ENCODE data around the gene MAPK9.

MAPK9 gene

GRCh38 chr5:180201051-180201987 lies 90.6 kb downstream of the MAPK9 start:
- DNase-seq, result peak; percentile 72

DNA sequence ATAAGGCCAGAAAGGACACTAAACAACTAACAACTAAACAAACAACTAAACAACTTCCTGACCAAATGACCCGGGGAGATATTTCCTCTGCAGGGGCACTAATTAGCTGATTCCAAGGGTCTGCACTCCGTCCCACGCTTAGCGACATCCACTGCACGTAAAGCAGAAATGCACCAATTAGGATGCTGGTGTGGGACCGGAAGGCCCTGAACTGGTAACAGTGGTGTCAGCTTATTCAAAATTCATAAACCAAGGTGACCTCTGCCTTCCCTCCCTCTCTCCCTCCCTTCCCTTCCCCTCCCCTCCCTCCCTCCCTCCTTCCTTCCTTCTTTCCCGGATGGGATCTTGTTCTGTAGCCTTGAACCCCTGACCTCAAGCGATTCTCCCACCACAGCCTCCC lies 92.5 kb downstream of the MAPK9 start:
- no peak for DNase-seq

DNA sequence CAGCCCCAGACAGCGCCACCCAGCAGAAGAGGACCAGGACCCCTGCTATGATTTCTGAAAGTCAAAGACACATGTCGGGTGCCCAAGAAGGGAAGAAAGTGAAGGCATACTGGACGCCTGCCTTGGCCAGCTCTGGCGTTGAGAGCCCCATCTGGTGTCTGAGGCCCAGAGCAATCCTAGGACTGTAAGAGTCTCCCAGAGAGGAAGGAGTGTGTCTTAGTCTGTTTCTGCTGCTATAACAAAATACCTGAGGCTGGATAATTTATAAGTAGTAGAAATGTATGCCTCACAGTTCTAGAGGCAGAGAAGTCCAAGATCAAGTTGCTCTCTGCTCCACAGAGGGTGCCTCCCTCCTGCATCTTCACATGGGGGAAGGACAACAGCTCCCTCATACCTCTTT lies 93.7 kb downstream of the MAPK9 start:
- DNase-seq, result no peak

DNA sequence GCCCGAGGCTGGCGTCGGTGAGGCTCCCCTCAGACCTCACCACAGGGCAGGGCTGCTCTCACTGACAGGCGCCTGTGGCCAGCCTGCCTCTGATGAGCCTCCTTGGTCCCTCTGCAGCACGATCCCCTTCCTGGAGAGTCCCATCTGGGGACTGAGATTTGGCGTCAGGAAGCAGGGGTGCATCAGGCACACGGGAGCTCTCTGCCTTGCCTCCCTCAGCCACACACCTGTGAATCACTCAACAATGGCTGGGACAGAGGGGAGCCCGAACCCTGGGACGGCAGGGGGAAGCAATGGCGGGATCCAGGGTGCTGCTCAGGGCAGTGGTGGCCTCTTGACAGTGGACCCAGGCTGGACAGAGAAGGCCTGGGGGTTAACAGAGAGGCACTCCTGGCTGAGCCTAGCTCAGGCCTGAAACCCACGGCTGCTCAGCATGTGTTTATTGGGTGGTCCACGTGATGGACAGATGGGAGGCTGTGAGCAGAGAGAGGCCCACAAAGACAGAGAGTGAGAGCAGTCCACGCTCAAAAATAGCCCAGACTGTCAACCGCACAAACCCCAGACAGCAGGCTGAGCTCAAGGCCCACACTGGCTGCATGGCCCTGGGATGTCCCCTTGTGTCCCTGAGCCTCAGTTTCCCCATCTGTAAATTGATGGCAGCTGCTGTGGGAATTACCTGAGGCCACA lies 94.7 kb downstream of the MAPK9 start:
- no peak for DNase-seq

DNA sequence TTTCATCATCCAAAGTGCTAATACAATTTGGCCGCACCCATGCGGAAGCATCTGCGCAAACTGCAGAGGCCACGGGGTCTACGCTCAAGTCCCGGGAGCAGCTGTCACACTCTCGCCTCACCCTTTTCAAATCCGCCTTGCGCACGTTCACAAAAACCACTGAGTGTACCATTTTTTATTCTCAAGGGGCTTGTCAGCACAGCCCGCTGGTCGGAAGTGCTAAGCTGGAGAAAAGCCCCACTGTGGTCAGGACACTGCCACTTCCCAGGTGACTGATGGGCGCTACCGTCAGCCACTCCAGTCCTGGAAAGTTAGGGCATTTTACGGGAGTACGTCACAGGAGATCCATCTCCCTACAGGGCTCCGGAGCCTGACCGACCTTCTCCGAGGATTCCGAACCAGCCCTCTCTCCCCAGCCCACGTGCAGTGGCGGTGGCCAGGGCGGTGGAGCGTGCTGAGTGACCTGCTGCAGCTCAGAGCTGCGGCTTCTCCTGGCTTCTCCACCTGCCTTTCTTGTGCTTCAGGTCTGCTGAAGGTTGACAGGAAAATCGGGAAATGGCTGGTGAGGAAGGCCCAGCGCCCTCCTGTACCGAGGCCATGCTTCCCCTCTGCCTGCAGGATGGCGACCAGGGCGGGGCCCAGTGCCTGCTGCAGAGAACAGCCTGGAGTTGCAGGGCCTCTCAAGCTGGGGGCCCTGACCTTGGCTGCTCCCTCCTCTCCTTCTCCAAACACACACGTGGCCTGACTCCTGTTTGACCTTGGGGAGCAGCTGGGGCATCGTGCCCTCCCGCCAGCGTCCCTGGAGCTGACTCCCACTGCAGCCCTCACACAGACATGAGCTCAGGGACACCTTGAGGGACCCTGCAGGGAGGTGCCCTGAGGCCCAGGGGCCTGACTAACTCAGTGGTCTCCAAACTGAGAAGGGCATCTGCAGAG lies 97.2 kb downstream of the MAPK9 start:
- DNase-seq, result peak; percentile 44

GRCh38 chr5:180193749-180194375 lies 98.0 kb downstream of the MAPK9 start:
- DNase-seq, result no peak

DNA sequence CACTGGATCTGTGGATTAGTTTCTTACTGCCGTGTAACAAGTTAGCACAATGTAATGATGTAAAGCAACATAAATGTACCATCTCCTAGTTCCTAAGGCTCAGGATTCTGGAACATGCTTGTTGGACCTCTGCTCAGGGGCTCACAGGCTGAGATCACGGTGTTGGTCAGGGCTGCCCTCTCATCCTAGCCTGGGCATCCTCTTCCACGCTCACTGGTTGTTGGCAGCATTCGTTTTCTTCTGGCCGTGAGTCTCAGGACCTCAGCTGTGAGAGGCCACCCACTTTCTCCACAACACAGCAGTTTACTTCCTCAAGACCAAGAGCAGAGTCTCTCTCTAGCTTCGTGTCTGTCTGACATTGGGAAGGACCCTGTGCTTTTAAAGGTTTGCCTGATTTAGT lies 100.2 kb downstream of the MAPK9 start:
- no peak for DNase-seq

- no peak for DNase-seq
Measured at GRCh38 chr5:180187767-180188166, 104.1 kb downstream of the MAPK9 start.

Data from islet precursor cell (in vitro differentiated cells).